HepG2 (cell line): ENCODE measurements around the gene YIF1A. TPM values are rescaled to one million over a fixed set of nuclear protein-coding genes. Genes with fewer than 3 reads are reported as not detected.

Experiments
- ATAC-seq: fragments of 200-7000 bp; cut with Tn5 transposase; 3 replicates; pipeline ENCODE4 v1.9.1; 2020; ENCODE audit warnings: mild to moderate bottlenecking, moderate library complexity
- BruUV-seq: library from RNA; stranded (reverse); fragments of 400-500 nt; replicated peaks from 2 replicates; lab custom pipeline; 2021; lab: Mats Ljungman, UMichigan
- CTCF ChIA-PET: fragments of 300-600 bp; formaldehyde crosslinking; extraction: SDS; loops from one replicate; lab custom pipeline; 2021; ENCODE audit warnings: low total read pairs, inconsistent platforms, low intra/inter-chr PET ratio; lab: Yijun Ruan, JAX
- POLR2A ChIA-PET: fragments of 350-600 bp; sonication (Branson Sonifier 250); formaldehyde crosslinking; loops from one replicate; lab custom pipeline; 2020; ENCODE audit warnings: antibody characterized with exemption, inconsistent platforms; lab: Yijun Ruan, JAX
- DNase-seq: peaks from one replicate; pipeline ENCODE4 v3.0.0-alpha.2; 2015; ENCODE audit warnings: low spot score
- FAIRE-seq: peaks from 3 replicates; lab custom pipeline; 2011; peaks lifted over from hg19 to GRCh38; lab: Jason Lieb, UNC
- H2AFZ ChIP-seq: one replicate; pipeline ENCODE4 v1.6.1; 2011; ENCODE audit warnings: low read length, inconsistent platforms
- H3K27ac ChIP-seq: fragments of 300-600 bp; 3 replicates; pipeline ENCODE4 v1.8.0; 2011; ENCODE audit warnings: mixed run types, mild to moderate bottlenecking, mixed read lengths, low read length, inconsistent platforms; ENCODE audit not compliant: insufficient read depth; ENCODE audit errors: extremely low read length
- H3K27me3 ChIP-seq, 2 experiments: fragments of 200-600 bp in 1 of 2; 2 replicates in 1 of 2; 3 replicates in 1 of 2; pipeline versions ENCODE4 v1.6.0 to v1.8.0; 2011; ENCODE audit warnings: low read length in 2 of 2, mild to moderate bottlenecking in 2 of 2, moderate library complexity in 2 of 2, inconsistent platforms in 1 of 2; ENCODE audit not compliant: insufficient read depth in 2 of 2, control insufficient read depth in 1 of 2
- H3K36me3 ChIP-seq, 2 experiments: fragments of 200-600 bp in 1 of 2; replicated peaks in 1 of 2; 2 replicates in 1 of 2; 3 replicates in 1 of 2; pipeline versions ENCODE4 v1.5.1 to v1.8.0; 2011; ENCODE audit warnings: low read length in 2 of 2, inconsistent platforms in 1 of 2; ENCODE audit not compliant: insufficient read depth in 2 of 2, control insufficient read depth in 1 of 2
- H3K4me1 ChIP-seq: 2 replicates; pipeline ENCODE4 v1.5.1; 2012; ENCODE audit warnings: low read length, inconsistent platforms; ENCODE audit not compliant: insufficient read depth
- H3K4me2 ChIP-seq: 2 replicates; pipeline ENCODE4 v1.6.0; 2011; ENCODE audit warnings: low read depth, low read length, inconsistent platforms
- H3K4me3 ChIP-seq, 3 experiments: fragments of 200-600 bp in 1 of 3; sonication (generic), shearing (Covaris generic) in 1 of 3; replicated peaks in 1 of 3; 2 replicates each; pipeline ENCODE4 v1.5.1; 2011 to 2016; ENCODE audit warnings: low read length in 3 of 3, inconsistent platforms in 2 of 3, low read depth in 2 of 3, mild to moderate bottlenecking in 2 of 3, control low read depth in 1 of 3, mixed read lengths in 1 of 3; ENCODE audit not compliant: insufficient read depth in 1 of 3
- H3K79me2 ChIP-seq: one replicate; pipeline ENCODE4 v1.6.1; 2011; ENCODE audit warnings: low read length, inconsistent platforms; ENCODE audit not compliant: insufficient read depth
- H3K9ac ChIP-seq: 2 replicates; pipeline ENCODE4 v1.6.0; 2011; ENCODE audit warnings: mild to moderate bottlenecking, low read depth, low read length, inconsistent platforms; ENCODE audit not compliant: insufficient read depth
- H3K9me3 ChIP-seq: 2 replicates; pipeline ENCODE4 v1.5.1; 2012; ENCODE audit warnings: mild to moderate bottlenecking, low read length
- H4K20me1 ChIP-seq: 2 replicates; pipeline ENCODE4 v1.6.0; 2011; ENCODE audit warnings: inconsistent platforms, mild to moderate bottlenecking, low read length, moderate library complexity; ENCODE audit not compliant: insufficient read depth
- CBX2 ChIP-seq, 2 experiments: fragments of 200-600 bp in 1 of 2; sonication (generic); formaldehyde crosslinking in 1 of 2; IDR thresholded peaks; 2 replicates each; pipeline versions ENCODE4 v1.7.0 to v1.8.1; 2018 to 2022; ENCODE audit warnings: low read depth in 2 of 2, low read length in 1 of 2, mild to moderate bottlenecking in 1 of 2, missing genetic modification reagents in 1 of 2
- MAZ ChIP-seq, 2 experiments: sonication (generic) in 1 of 2; formaldehyde crosslinking in 1 of 2; IDR thresholded peaks; 2 replicates each; pipeline versions ENCODE4 v1.5.0 to v1.6.1; 2012 to 2020; ENCODE audit warnings: low read depth in 2 of 2, mild to moderate bottlenecking in 2 of 2, borderline replicate concordance in 1 of 2, improper control_type of control experiment in 1 of 2, low read length in 1 of 2, missing genetic modification reagents in 1 of 2, moderate library complexity in 1 of 2
- NCOR1 ChIP-seq: fragments of 200-600 bp; sonication (generic); IDR thresholded peaks from 2 replicates; pipeline ENCODE4 v1.7.0; 2017; ENCODE audit warnings: antibody characterized with exemption, low read length, borderline replicate concordance
- RARG ChIP-seq: sonication (generic); formaldehyde crosslinking; IDR thresholded peaks from 2 replicates; pipeline ENCODE4 v1.4.0; 2020; ENCODE audit warnings: low read depth, mild to moderate bottlenecking, missing genetic modification reagents
- ZFP1 ChIP-seq: IDR thresholded peaks from 2 replicates; pipeline ENCODE4 v1.6.1; 2016
- ZNF20 ChIP-seq: sonication (generic); formaldehyde crosslinking; IDR thresholded peaks from 2 replicates; pipeline ENCODE4 v1.4.0; 2020; ENCODE audit warnings: mild to moderate bottlenecking, moderate library complexity, missing genetic modification reagents
- ZNF543 ChIP-seq: sonication (generic); formaldehyde crosslinking; IDR thresholded peaks from 2 replicates; pipeline ENCODE4 v1.4.0; 2020; ENCODE audit warnings: mild to moderate bottlenecking, missing genetic modification reagents
- ZNF616 ChIP-seq: sonication (generic); formaldehyde crosslinking; IDR thresholded peaks from 2 replicates; pipeline ENCODE4 v1.5.0; 2020; ENCODE audit warnings: low read depth, mild to moderate bottlenecking, missing genetic modification reagents
- WGBS: methylation state at CpG from one replicate; pipeline ENCODE4 v1.1.6; 2017; ENCODE audit warnings: low lambda C conversion rate; 5-methylcytosine and 5-hydroxymethylcytosine counted together
- in situ Hi-C: cut with HindIII; loops from 2 replicates; pipeline ENCODE4 v1.10.0; 2017; ENCODE audit warnings: low pct_unique_long_range_greater_than_20kb; ENCODE audit not compliant: extremely low pct_ligation_motif_present
- intact Hi-C: fragments of 100-400 bp; cut with micrococcal nuclease; formaldehyde crosslinking; loops from one replicate; pipeline ENCODE4 v1.10.0; 2022; ENCODE audit not compliant: unreplicated experiment
- polyA plus RNA-seq, 8 experiments: library from polyadenylated mRNA; depleted of rRNA in 3 of 8; stranded (reverse) in 7 of 8; unstranded in 1 of 8; fragments of >200 nt; fragmentation: Illumina TruSeq in 4 of 8; extraction: Trizol in 4 of 8; gene quantifications; 2 replicates each; pipeline versions ENCODE4 v1.2.1 to v1.2.3, GENCODE V29; 2011 to 2016; ENCODE audit warnings: low read depth in 4 of 8, missing spikeins in 1 of 8, mixed read lengths in 1 of 8; ENCODE audit not compliant: insufficient read depth in 1 of 8
- total RNA-seq, 5 experiments: library from RNA; depleted of rRNA; stranded (reverse); fragments of >200 nt; fragmentation: Illumina TruSeq; extraction: Trizol; gene quantifications; 2 replicates each; pipeline ENCODE4 v1.2.3, GENCODE V29; 2016; ENCODE audit warnings: low read depth in 1 of 5
- TF ChIP-seq, protein P1 (sequence below): IDR thresholded peaks from 2 replicates; pipeline ENCODE4 v1.6.1; 2016; ENCODE audit warnings: mild to moderate bottlenecking, missing biosample characterization, missing genetic modification reagents
- TF ChIP-seq, protein P2 (sequence below): sonication (generic); formaldehyde crosslinking; IDR thresholded peaks from 2 replicates; pipeline ENCODE4 v1.5.0; 2020; ENCODE audit warnings: mild to moderate bottlenecking, missing genetic modification reagents, borderline replicate concordance
- TF ChIP-seq, protein P3 (sequence below): IDR thresholded peaks from 2 replicates; pipeline ENCODE4 v1.6.1; 2016; ENCODE audit warnings: missing compliant biosample characterization, missing genetic modification reagents, borderline replicate concordance
- TF ChIP-seq, protein P4 (sequence below): sonication (generic); formaldehyde crosslinking; IDR thresholded peaks from 2 replicates; pipeline ENCODE4 v1.5.1; 2020; ENCODE audit warnings: mild to moderate bottlenecking, missing genetic modification reagents, moderate library complexity

Gene YIF1A
- total and polyA plus RNA-seq, 2 of the 13 experiments (the other 11 are each of a cell fraction or from before 2014, with no cell fraction given) = 133 to 145 TPM

DNA sequence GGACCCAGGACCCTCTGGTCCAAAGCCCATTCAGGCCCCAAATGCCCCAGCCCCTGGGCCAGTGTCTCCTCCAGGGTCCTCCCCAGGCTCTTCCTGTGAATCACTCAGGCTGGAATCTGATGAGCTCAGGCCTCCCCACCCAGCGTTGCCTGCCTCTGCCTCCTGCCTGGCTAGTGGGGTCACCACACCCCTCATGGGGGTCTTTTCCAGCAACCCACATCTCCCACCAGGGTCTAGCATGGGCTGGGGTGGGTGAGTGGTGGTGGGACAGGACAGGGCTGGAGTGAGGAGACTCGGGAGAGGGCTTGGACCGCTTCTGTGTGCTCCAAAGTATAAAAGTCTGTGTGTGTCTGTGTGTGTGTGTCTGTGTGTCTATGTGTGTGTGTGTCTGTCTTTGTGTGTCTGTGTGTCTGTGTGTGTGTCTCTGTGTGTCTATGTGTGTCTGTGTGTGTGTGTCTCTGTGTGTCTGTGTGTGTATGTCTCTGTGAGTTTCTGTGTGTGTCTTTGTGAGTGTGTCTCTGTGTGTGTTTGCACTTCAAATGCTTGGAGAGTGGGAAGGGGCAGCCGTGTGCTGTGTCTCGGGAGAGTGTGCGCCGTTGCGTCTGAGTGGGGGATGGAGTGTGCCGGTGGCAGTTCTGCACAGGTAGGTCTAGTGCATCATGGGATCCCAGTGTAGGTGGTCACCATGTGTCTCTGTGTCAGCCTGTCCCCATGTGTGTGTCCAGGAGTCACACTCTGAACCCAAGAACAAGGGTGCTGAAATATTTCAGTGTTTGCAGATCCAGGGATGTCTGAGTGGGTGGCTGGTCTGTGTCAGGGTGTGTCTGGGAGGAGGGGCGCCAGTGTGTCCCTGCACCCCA, 38.5 kb upstream of the YIF1A start:
- DNase-seq = no peak
- in situ Hi-C loops = loop anchor here (5.0 kb wide), 1 partner anchor 35 kb away; the partner anchor contains the start of gene TMEM151A
- Histone ChIP-seq H3K36me3 (no peaks in the 10 kb centered on the region), H3K4me1 (peaks cover 64% of the 10 kb centered on the region), H3K4me3 (peak overlapping the region in 2 of 3 experiments; percentile 11 to 76; a peak in 3 of 6 replicates), H3K27ac (no peak overlapping the region), H3K79me2 (no peaks in the 10 kb centered on the region), H3K9ac (peak overlapping the region; percentile 53), H3K27me3 (peaks cover 0 to 21% of the 10 kb centered on the region in 2 experiments; a peak in 3 of 5 replicates), H3K9me3 (no peaks in the 10 kb centered on the region), H4K20me1 (no peaks in the 10 kb centered on the region), H2AFZ (no peak overlapping the region), H3K4me2 (peak overlapping the region; percentile 100)
- no peak for FAIRE-seq
- WGBS = 37% methylated on average over 9 of the region's 10 CpGs
- CTCF ChIA-PET = interaction anchor here (1.2 to 3.4 kb wide), 5 partner anchors 16 to 105 kb away, joined by 4 to 68 read pairs (median 7); no protein-coding TSS in a partner anchor
- peak; percentile 31 for ATAC-seq
- intact Hi-C loops = loop anchor here (1.0 to 5.0 kb wide), 2 partner anchors 16 to 545 kb away; partner anchors contain the start of gene AP5B1
- BruUV-seq = no TSS peak
- POLR2A ChIA-PET = interaction anchor here (1.0 to 1.8 kb wide), 4 partner anchors 9 to 39 kb away, joined by 7 to 40 read pairs (median 12); partner anchors contain the start of genes CD248, RIN1 and YIF1A
- TF ChIP-seq CBX2 (IDR thresholded peaks at IDR 0.05; ENCODE audit: low read depth, low read length) = no peak
- TF ChIP-seq CBX2 (CRISPR knock-in tag; IDR thresholded peaks at IDR 0.05; ENCODE audit: low read depth) = no peak
- TF ChIP-seq, protein P1, sequence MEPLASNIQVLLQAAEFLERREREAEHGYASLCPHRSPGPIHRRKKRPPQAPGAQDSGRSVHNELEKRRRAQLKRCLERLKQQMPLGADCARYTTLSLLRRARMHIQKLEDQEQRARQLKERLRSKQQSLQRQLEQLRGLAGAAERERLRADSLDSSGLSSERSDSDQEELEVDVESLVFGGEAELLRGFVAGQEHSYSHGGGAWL (CRISPR knock-in tag) = no peak; the same call in 1 of the 2 replicates
- no peak for TF ChIP-seq MAZ (IDR thresholded peaks at IDR 0.05; ENCODE audit: borderline replicate concordance, low read depth, low read length)
- TF ChIP-seq MAZ (CRISPR knock-in tag; IDR thresholded peaks at IDR 0.05; ENCODE audit: low read depth) = no peak
- TF ChIP-seq ZNF543 (CRISPR knock-in tag) = no peak
- no peak for TF ChIP-seq ZNF616 (CRISPR knock-in tag)
- TF ChIP-seq RARG = no peak
- TF ChIP-seq ZNF20 (CRISPR knock-in tag) = no peak
- no peak for TF ChIP-seq ZFP1
- TF ChIP-seq, protein P2, sequence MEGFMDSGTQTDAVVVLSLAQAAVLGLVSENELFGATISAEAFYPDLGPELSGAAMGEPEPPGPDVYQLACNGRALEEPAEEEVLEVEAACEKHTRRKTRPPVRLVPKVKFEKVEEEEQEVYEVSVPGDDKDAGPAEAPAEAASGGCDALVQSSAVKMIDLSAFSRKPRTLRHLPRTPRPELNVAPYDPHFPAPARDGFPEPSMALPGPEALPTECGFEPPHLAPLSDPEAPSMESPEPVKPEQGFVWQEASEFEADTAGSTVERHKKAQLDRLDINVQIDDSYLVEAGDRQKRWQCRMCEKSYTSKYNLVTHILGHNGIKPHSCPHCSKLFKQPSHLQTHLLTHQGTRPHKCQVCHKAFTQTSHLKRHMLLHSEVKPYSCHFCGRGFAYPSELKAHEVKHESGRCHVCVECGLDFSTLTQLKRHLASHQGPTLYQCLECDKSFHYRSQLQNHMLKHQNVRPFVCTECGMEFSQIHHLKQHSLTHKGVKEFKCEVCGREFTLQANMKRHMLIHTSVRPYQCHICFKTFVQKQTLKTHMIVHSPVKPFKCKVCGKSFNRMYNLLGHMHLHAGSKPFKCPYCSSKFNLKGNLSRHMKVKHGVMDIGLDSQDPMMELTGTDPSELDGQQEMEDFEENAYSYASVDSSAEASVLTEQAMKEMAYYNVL (CRISPR knock-in tag) = no peak
- TF ChIP-seq, protein P3, sequence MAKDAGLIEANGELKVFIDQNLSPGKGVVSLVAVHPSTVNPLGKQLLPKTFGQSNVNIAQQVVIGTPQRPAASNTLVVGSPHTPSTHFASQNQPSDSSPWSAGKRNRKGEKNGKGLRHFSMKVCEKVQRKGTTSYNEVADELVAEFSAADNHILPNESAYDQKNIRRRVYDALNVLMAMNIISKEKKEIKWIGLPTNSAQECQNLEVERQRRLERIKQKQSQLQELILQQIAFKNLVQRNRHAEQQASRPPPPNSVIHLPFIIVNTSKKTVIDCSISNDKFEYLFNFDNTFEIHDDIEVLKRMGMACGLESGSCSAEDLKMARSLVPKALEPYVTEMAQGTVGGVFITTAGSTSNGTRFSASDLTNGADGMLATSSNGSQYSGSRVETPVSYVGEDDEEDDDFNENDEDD (CRISPR knock-in tag) = no peak
- TF ChIP-seq, protein P4, sequence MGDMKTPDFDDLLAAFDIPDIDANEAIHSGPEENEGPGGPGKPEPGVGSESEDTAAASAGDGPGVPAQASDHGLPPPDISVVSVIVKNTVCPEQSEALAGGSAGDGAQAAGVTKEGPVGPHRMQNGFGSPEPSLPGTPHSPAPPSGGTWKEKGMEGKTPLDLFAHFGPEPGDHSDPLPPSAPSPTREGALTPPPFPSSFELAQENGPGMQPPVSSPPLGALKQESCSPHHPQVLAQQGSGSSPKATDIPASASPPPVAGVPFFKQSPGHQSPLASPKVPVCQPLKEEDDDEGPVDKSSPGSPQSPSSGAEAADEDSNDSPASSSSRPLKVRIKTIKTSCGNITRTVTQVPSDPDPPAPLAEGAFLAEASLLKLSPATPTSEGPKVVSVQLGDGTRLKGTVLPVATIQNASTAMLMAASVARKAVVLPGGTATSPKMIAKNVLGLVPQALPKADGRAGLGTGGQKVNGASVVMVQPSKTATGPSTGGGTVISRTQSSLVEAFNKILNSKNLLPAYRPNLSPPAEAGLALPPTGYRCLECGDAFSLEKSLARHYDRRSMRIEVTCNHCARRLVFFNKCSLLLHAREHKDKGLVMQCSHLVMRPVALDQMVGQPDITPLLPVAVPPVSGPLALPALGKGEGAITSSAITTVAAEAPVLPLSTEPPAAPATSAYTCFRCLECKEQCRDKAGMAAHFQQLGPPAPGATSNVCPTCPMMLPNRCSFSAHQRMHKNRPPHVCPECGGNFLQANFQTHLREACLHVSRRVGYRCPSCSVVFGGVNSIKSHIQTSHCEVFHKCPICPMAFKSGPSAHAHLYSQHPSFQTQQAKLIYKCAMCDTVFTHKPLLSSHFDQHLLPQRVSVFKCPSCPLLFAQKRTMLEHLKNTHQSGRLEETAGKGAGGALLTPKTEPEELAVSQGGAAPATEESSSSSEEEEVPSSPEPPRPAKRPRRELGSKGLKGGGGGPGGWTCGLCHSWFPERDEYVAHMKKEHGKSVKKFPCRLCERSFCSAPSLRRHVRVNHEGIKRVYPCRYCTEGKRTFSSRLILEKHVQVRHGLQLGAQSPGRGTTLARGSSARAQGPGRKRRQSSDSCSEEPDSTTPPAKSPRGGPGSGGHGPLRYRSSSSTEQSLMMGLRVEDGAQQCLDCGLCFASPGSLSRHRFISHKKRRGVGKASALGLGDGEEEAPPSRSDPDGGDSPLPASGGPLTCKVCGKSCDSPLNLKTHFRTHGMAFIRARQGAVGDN (CRISPR knock-in tag) = no peak
- no peak for TF ChIP-seq NCOR1
